Right atrium auricular region (tissue), 2 donors: Measurements from ENCODE around the gene TKFC. TPM values are rescaled to one million over a fixed set of nuclear protein-coding genes. Genes with fewer than 3 reads are reported as not detected.

ENCODE experiments used
- DNase-seq: peaks from one replicate; pipeline ENCODE4 v3.0.0-alpha.2; 2019; ENCODE audit warnings: low spot score
- H3K27ac ChIP-seq, 2 donors: fragments of 200-600 bp; sonication (generic); 1 replicate in 1 of 2; 2 replicates in 1 of 2; pipeline ENCODE4 v1.5.1; 2016 to 2019
- H3K27me3 ChIP-seq, 2 donors: fragments of 200-600 bp; sonication (generic); one replicate each; pipeline versions ENCODE4 v1.5.1 to v1.6.0; 2017 to 2019
- H3K36me3 ChIP-seq: fragments of 200-600 bp; sonication (generic); one replicate; pipeline ENCODE4 v1.5.1; 2016
- H3K4me1 ChIP-seq, 2 donors: fragments of 200-600 bp; sonication (generic); one replicate each; pipeline versions ENCODE4 v1.5.1 to v1.6.0; 2017 to 2019
- H3K4me3 ChIP-seq, 2 donors: fragments of 200-600 bp; sonication (generic); 1 replicate in 1 of 2; 2 replicates in 1 of 2; pipeline ENCODE4 v1.5.1; 2017 to 2019; ENCODE audit warnings: mild to moderate bottlenecking in 1 of 2, moderate library complexity in 1 of 2
- H3K9me3 ChIP-seq, 2 donors: fragments of 200-600 bp; sonication (generic); one replicate each; pipeline ENCODE4 v1.5.1; 2019
- CTCF ChIP-seq, 2 donors: fragments of 200-600 bp; sonication (generic); IDR thresholded peaks; one replicate each; pipeline ENCODE4 v1.5.1; 2019; ENCODE audit warnings: antibody characterized with exemption in 2 of 2
- total RNA-seq, 2 donors: library from RNA; depleted of rRNA; stranded (reverse); fragments of >200 nt; gene quantifications; one replicate each; pipeline ENCODE4 v1.1.0, GENCODE V29; 2016

TKFC gene
- total RNA-seq, 2 donors from 2014 or later = 9.7 to 11.3 TPM

DNA sequence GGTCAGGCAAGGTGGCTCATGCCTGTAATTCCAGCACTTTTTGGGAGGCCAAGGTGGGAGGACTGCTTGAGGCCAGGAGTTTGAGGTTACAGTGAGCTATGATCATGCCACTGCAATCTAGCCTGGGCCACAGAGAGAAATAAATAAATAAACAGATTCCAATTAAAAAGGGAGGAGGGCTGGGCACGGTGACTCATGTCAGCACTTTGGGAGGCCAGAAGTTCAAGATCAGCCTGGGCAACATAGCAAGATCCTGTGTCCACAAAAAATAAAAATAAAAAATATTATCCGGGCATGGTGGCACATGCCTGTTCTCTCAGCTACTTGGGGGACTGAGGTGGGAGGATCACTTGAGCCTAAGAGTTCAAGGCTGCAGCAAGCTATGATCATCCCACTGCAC is 21.2 kb downstream of the TKFC start:
- Histone ChIP-seq H3K27ac (no peak overlapping the region), H3K36me3 (peaks cover 38% of the 10 kb centered on the region), H3K27me3 (no peaks in the 10 kb centered on the region), H3K4me3 (no peak overlapping the region), H3K9me3 (no peaks in the 10 kb centered on the region), H3K4me1 (no peaks in the 10 kb centered on the region)
- TF ChIP-seq CTCF (IDR thresholded peaks at IDR 0.05) = no peak
- no peak for DNase-seq

GRCh38 chr11:61356706-61357105 is 23.7 kb downstream of the TKFC start:
- H3K27me3 ChIP-seq = no peaks in the 10 kb centered on the region
- no peak for DNase-seq
- peaks cover 20% of the 10 kb centered on the region for H3K36me3 ChIP-seq
- H3K4me1 ChIP-seq = peaks cover 0 to 20% of the 10 kb centered on the region in 2 donors
- H3K27ac ChIP-seq = no peak overlapping the region
- TF ChIP-seq CTCF (IDR thresholded peaks at IDR 0.05) = no peak
- H3K9me3 ChIP-seq = no peaks in the 10 kb centered on the region
- H3K4me3 ChIP-seq = no peak overlapping the region

DNA sequence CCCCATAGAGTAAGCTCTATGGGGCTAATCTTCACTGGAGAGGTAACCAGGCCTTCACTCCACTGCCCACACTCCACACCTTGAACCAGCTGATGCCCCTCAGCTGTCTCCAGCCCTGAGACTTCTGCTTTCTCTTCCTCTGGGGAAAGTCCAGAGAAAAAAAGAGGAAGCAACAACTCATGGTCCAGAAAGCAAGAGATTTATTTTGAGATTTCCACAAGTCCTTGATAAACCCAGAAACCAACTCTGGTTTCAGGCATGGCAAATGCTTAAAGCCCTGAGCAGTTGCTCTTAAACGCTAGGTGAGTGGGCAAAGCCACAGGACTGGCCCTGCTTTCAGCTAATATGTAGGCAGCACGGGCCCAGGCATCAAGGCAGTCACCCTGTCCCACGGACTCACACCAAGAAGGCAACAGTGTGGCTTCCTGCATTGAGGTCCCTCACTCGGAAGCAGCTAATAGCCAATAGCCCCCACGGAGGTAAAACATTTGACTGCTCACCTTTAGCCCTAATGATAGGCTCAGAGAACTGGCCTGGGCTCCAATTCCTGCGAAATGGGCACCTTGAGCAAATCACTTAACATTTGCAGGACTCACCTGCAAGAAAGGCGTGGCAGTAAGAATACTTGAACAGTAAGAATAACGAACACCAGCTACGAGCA is 24.3 kb downstream of the TKFC start:
- no peaks in the 10 kb centered on the region for H3K9me3 ChIP-seq
- TF ChIP-seq CTCF (IDR thresholded peaks at IDR 0.05) = no peak
- no peaks in the 10 kb centered on the region for H3K27me3 ChIP-seq
- H3K36me3 ChIP-seq = peaks cover 16% of the 10 kb centered on the region
- H3K4me1 ChIP-seq = peaks cover 0 to 20% of the 10 kb centered on the region in 2 donors
- H3K4me3 ChIP-seq = no peak overlapping the region
- DNase-seq = no peak
- no peak overlapping the region for H3K27ac ChIP-seq

DNA sequence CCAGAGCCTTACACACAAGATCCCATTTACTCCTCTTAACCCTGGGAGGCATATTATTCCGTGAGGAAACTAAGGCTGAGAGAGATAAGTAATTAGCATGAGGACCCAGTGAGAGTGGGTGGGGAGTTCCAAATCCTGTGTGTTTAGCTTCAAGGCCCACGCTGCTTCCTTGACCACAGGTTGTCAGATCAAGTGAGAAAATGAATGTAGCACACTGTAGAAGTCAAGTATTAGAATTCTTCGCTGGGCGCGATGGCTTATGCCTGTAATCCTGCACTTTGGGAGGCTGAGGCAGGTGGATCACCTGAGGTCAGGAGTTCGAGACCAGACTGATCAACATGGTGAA is 24.8 kb downstream of the TKFC start:
- H3K4me1 ChIP-seq = peaks cover 0 to 23% of the 10 kb centered on the region in 2 donors
- H3K9me3 ChIP-seq = no peaks in the 10 kb centered on the region
- H3K36me3 ChIP-seq = peaks cover 12% of the 10 kb centered on the region
- no peak for DNase-seq
- TF ChIP-seq CTCF (IDR thresholded peaks at IDR 0.05) = no peak
- no peaks in the 10 kb centered on the region for H3K27me3 ChIP-seq
- no peak overlapping the region for H3K4me3 ChIP-seq
- no peak overlapping the region for H3K27ac ChIP-seq

- Histone ChIP-seq H3K9me3 (no peaks in the 10 kb centered on the region), H3K27ac (no peak overlapping the region), H3K4me1 (peaks cover 0 to 30% of the 10 kb centered on the region in 2 donors), H3K36me3 (peaks cover 5% of the 10 kb centered on the region), H3K4me3 (no peak overlapping the region), H3K27me3 (no peaks in the 10 kb centered on the region)
- no peak for TF ChIP-seq CTCF (IDR thresholded peaks at IDR 0.05)
- DNase-seq = no peak
Observed at GRCh38 chr11:61358566-61358965, 25.5 kb downstream of the TKFC start.

GRCh38 chr11:61359516-61359915 is 26.5 kb downstream of the TKFC start:
- no peak for TF ChIP-seq CTCF (IDR thresholded peaks at IDR 0.05)
- peaks cover 0 to 32% of the 10 kb centered on the region in 2 donors for H3K4me1 ChIP-seq
- peaks cover 10% of the 10 kb centered on the region for H3K36me3 ChIP-seq
- no peak for DNase-seq
- no peak overlapping the region for H3K4me3 ChIP-seq
- H3K27me3 ChIP-seq = no peaks in the 10 kb centered on the region
- H3K27ac ChIP-seq = no peak overlapping the region
- H3K9me3 ChIP-seq = no peaks in the 10 kb centered on the region
